K562 (cell line): ENCODE measurements around the gene CDCA5. TPM values are rescaled to one million over a fixed set of nuclear protein-coding genes. Genes with fewer than 3 reads are reported as not detected.

Experiments used
- ARNT ChIP-seq, 2 experiments: fragments of 450-650 bp; IDR thresholded peaks; 2 replicates each; pipeline ENCODE4 v1.6.1; 2016; ENCODE audit warnings: mild to moderate bottlenecking in 1 of 2
- ATF3 ChIP-seq, 2 experiments: fragments of 450-650 bp in 1 of 2; sonication (generic) in 1 of 2; formaldehyde crosslinking in 1 of 2; IDR thresholded peaks in 1 of 2; conservative IDR thresholded peaks in 1 of 2; 2 replicates each; pipeline versions ENCODE4 v1.6.1 to v1.8.1; 2016 to 2023; ENCODE audit warnings: mild to moderate bottlenecking in 2 of 2, moderate library complexity in 2 of 2, inconsistent platforms in 1 of 2, missing genetic modification reagents in 1 of 2
- C11orf30 ChIP-seq: fragments of 450-650 bp; IDR thresholded peaks from 2 replicates; pipeline ENCODE4 v1.6.1; 2016; ENCODE audit warnings: low read depth, mild to moderate bottlenecking
- CBX3 ChIP-seq, 2 experiments: IDR thresholded peaks; 1 replicate in 1 of 2; 2 replicates in 1 of 2; pipeline ENCODE4 v1.6.1; 2012; ENCODE audit warnings: inconsistent platforms in 2 of 2, low read length in 2 of 2, borderline replicate concordance in 1 of 2, control low read depth in 1 of 2
- GABPB2 ChIP-seq: fragments of 250-450 bp; sonication (Bioruptor Pico); conservative IDR thresholded peaks from 2 replicates; pipeline ENCODE4 v1.5.1; 2021; ENCODE audit warnings: mild to moderate bottlenecking
- HCFC1 ChIP-seq: IDR thresholded peaks from 2 replicates; pipeline ENCODE4 v1.6.1; 2012; ENCODE audit warnings: low read depth, low read length, improper control_type of control experiment
- HMG20A ChIP-seq: fragments of 450-650 bp; formaldehyde crosslinking; conservative IDR thresholded peaks from 2 replicates; pipeline ENCODE4 v1.4.0; 2020; ENCODE audit warnings: mild to moderate bottlenecking, mixed read lengths
- KAT7 ChIP-seq: sonication (generic); formaldehyde crosslinking; IDR thresholded peaks from 2 replicates; pipeline ENCODE4 v1.8.0; 2022; ENCODE audit warnings: missing genetic modification reagents, mild to moderate bottlenecking, borderline replicate concordance
- LCOR ChIP-seq: sonication (generic); formaldehyde crosslinking; IDR thresholded peaks from 2 replicates; pipeline ENCODE4 v1.8.0; 2022; ENCODE audit warnings: mild to moderate bottlenecking, missing genetic modification reagents
- MEF2D ChIP-seq: conservative IDR thresholded peaks from 2 replicates; pipeline ENCODE4 v1.6.1; 2016; ENCODE audit warnings: low read depth, missing genetic modification characterization, missing compliant biosample characterization
- MEIS2 ChIP-seq: fragments of 450-650 bp; IDR thresholded peaks from 2 replicates; pipeline ENCODE4 v1.6.1; 2014; ENCODE audit warnings: mild to moderate bottlenecking; ENCODE audit not compliant: partially characterized antibody
- SAFB2 ChIP-seq: fragments of 200-400 bp; formaldehyde crosslinking; IDR thresholded peaks from 2 replicates; pipeline ENCODE4 v1.6.1; 2018; ENCODE audit warnings: borderline replicate concordance, low read length, low read depth, moderate library complexity; ENCODE audit not compliant: severe bottlenecking
- SRF ChIP-seq, 2 experiments: fragments of 250-450, 450-650 bp in 1 of 2; sonication (Bioruptor Pico) in 1 of 2; sonication (generic) in 1 of 2; formaldehyde crosslinking; IDR thresholded peaks; 2 replicates each; pipeline versions ENCODE4 v1.5.0 to v1.5.1; 2020 to 2022; ENCODE audit warnings: mild to moderate bottlenecking in 1 of 2, missing genetic modification reagents in 1 of 2
- SRSF3 ChIP-seq: fragments of 200-400 bp; formaldehyde crosslinking; IDR thresholded peaks from 2 replicates; pipeline ENCODE4 v1.6.1; 2016; ENCODE audit warnings: mild to moderate bottlenecking, low read length, moderate library complexity; ENCODE audit not compliant: insufficient read depth
- SUPT5H ChIP-seq: fragments of 450-650 bp; IDR thresholded peaks from 2 replicates; pipeline ENCODE4 v1.6.1; 2016
- TAF7 ChIP-seq: fragments of 450-650 bp; IDR thresholded peaks from 2 replicates; pipeline ENCODE4 v1.6.1; 2016; ENCODE audit warnings: missing genetic modification characterization, missing compliant biosample characterization
- TCF7 ChIP-seq: sonication (generic); IDR thresholded peaks from 2 replicates; pipeline ENCODE4 v1.6.1; 2016; ENCODE audit warnings: antibody characterized with exemption, borderline replicate concordance
- XRCC4 ChIP-seq: IDR thresholded peaks from one replicate; pipeline ENCODE4 v1.6.1; 2011; ENCODE audit not compliant: insufficient read depth, insufficient read length; ENCODE audit errors: extremely low read depth
- ZBTB7A ChIP-seq: IDR thresholded peaks from 2 replicates; pipeline ENCODE4 v1.6.1; 2011; ENCODE audit warnings: low read depth, mild to moderate bottlenecking, low read length, moderate library complexity, borderline replicate concordance; ENCODE audit not compliant: control insufficient read depth
- ZNF239 ChIP-seq: fragments of 250-450 bp; sonication (Bioruptor Pico); IDR thresholded peaks from 2 replicates; pipeline ENCODE4 v1.4.0; 2020; ENCODE audit warnings: mild to moderate bottlenecking
- ZNF592 ChIP-seq: fragments of 450-650 bp; IDR thresholded peaks from 2 replicates; pipeline ENCODE4 v1.6.1; 2017; ENCODE audit warnings: antibody characterized with exemption, mild to moderate bottlenecking
- polyA plus RNA-seq, 8 experiments: library from polyadenylated mRNA; depleted of rRNA in 4 of 8; stranded (reverse) in 5 of 8; unstranded in 3 of 8; fragments of >200 nt; fragmentation: Nextera tagmentation in 2 of 8; fragmentation: Illumina TruSeq in 1 of 8; extraction: Ambion mirVana in 2 of 8; extraction: Trizol in 1 of 8; gene quantifications; 2 replicates each; pipeline versions ENCODE4 v1.2.1 to v1.2.3, GENCODE V29; 2011 to 2014; ENCODE audit warnings: inconsistent platforms in 1 of 8, missing spikeins in 1 of 8
- total RNA-seq, 7 experiments: library from RNA; depleted of rRNA in 6 of 7; stranded (reverse); fragments of >200 nt in 6 of 7; fragmentation: Illumina TruSeq in 2 of 7; extraction: Trizol in 2 of 7; gene quantifications; 2 replicates each; pipeline versions ENCODE4 v1.2.1 to v1.2.3, GENCODE V29; 2011 to 2021; ENCODE audit warnings: low replicate concordance in 1 of 7
- TF ChIP-seq, protein P1 (sequence below), 2 experiments: fragments of 250-450 bp in 1 of 2; fragments of 450-650 bp in 1 of 2; sonication (Bioruptor Pico) in 1 of 2; IDR thresholded peaks; 2 replicates each; pipeline versions ENCODE4 v1.6.1 to v1.8.0; 2016 to 2021; ENCODE audit warnings: mild to moderate bottlenecking in 2 of 2, moderate library complexity in 2 of 2, missing compliant biosample characterization in 1 of 2, missing genetic modification characterization in 1 of 2

CDCA5 gene
- total and polyA plus RNA-seq, 9 of the 15 experiments (the other 6 are each of a cell fraction or from before 2014, with no cell fraction given): 18.9 to 94.3 (median 64.6) TPM

DNA sequence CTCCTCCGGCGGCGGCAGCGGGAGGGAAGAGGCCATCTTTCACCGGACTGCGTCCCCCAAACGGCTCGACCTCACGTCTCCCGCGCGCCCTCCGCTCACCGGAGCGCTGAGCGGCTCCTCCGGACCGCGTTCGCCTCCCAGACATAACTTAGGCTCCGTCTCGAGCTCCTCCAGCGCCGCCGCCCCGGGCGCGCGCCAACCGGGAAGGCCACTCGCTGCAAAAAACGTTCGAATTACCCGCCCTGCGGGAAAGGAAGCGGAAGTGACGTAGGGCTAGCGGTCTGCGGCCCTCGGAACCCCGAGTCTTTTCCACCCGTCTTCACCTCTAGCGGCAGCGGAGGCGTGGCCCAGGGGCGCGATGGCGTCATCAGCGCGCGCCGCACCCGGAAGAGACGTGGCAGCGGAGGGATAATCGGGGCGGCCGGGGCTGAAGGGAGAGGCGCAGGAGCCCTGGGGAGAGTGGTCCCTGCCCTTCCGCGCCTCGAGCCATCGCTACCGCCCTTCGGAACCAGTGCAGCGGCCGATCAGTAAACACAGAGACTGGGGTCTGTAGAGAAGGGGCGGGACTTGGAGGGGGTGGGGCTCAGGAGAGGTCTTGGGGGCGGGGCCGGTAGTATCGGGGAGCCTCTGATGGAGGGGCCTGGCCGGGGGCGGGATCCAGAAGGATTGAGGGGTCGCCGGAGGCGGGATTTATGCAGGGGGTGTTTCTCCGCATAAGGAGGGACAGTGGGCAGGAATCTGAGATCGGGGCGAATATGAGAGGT lies at the start of gene CDCA5, which contains the start of gene ZFPL1 (continued):
- TF ChIP-seq ZBTB7A (no peak; the same call in none of the 2 replicates), SRSF3 (no peak), GABPB2 (no peak), XRCC4 (no peak), SUPT5H (peak; percentile 92), SRF (CRISPR knock-in tag; IDR thresholded peaks at IDR 0.05) (peak in 1 of 2 experiments; percentile 54; a peak in 1 of 4 replicates), KAT7 (CRISPR knock-in tag) (peak; percentile 84; the same call in 1 of the 2 replicates), HMG20A (CRISPR knock-in tag) (no peak), MEF2D (tag) (no peak), TAF7 (0 out of 2 replicates have a peak, but pooled peaks have one; percentile 10), SAFB2 (no peak), LCOR (CRISPR knock-in tag) (peak; percentile 46; the same call in 1 of the 2 replicates), C11orf30 (peak; percentile 97), MEIS2 (peak; percentile 43), HCFC1 (peak; percentile 87), CBX3 (IDR thresholded peaks at IDR 0.05; ENCODE audit: borderline replicate concordance in 1 of 2, low read length in 2 of 2) (no peak; a peak in 1 of 3 replicates), ZNF592 (no peak), ARNT (IDR thresholded peaks at IDR 0.05) (no peak), ATF3 (IDR thresholded peaks at IDR 0.05) (peak; percentile 89), ATF3 (CRISPR knock-in tag; conservative IDR thresholded peaks at IDR 0.05) (peak; percentile 66; the same call in 1 of the 2 replicates), TCF7 (peak; percentile 70; the same call in 1 of the 2 replicates), ZNF239 (CRISPR knock-in tag) (no peak)
- TF ChIP-seq, protein P1, sequence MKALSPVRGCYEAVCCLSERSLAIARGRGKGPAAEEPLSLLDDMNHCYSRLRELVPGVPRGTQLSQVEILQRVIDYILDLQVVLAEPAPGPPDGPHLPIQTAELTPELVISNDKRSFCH (CRISPR knock-in tag; IDR thresholded peaks at IDR 0.05): no peak
- TF ChIP-seq, protein P1 (tag; IDR thresholded peaks at IDR 0.05): peak; percentile 61; the same call in 1 of the 2 replicates
